AG04450 (cell line): ENCODE data around the gene STAMBP. TPM values are rescaled to one million over a fixed set of nuclear protein-coding genes. Genes with fewer than 3 reads are reported as not detected.

ENCODE experiments used
- CTCF ChIA-PET: fragments of 300-600, 350-600 bp; formaldehyde crosslinking; extraction: SDS; loops from one replicate; lab custom pipeline; 2022; ENCODE audit warnings: antibody characterized with exemption, inconsistent platforms; lab: Charles Lee
- POLR2A ChIA-PET: fragments of 350-600 bp; formaldehyde crosslinking; extraction: SDS; loops from one replicate; lab custom pipeline; 2021; ENCODE audit warnings: antibody characterized with exemption, inconsistent platforms; lab: Yijun Ruan, JAX
- DNase-seq: peaks from one replicate; pipeline ENCODE4 v3.0.0-alpha.2; 2011; ENCODE audit warnings: low read depth, low spot score
- H3K27ac ChIP-seq: one replicate; pipeline ENCODE4 v1.5.1; 2012; ENCODE audit warnings: low read depth, low read length, control low read depth
- H3K27me3 ChIP-seq: one replicate; pipeline ENCODE4 v1.6.0; 2012; ENCODE audit warnings: low read length; ENCODE audit not compliant: control insufficient read depth, insufficient read depth
- H3K4me3 ChIP-seq: 2 replicates; pipeline ENCODE4 v1.5.1; 2011; ENCODE audit warnings: mild to moderate bottlenecking, low read depth, low read length, control low read depth
- H3K9me3 ChIP-seq: 2 replicates; pipeline ENCODE4 v1.5.1; 2012; ENCODE audit warnings: low read length; ENCODE audit not compliant: control insufficient read depth, insufficient read depth
- CTCF ChIP-seq: IDR thresholded peaks from 2 replicates; pipeline ENCODE4 v1.5.1; 2011; ENCODE audit warnings: low read depth, low read length, control low read depth, inconsistent platforms
- polyA plus RNA-seq: library from polyadenylated mRNA; depleted of rRNA; stranded (reverse); fragments of >200 nt; gene quantifications from 2 replicates; pipeline ENCODE4 v1.2.3, GENCODE V29; 2011

The STAMBP gene
- polyA plus RNA-seq, 1 experiment, result 54.5 TPM

GRCh38 chr2:73889206-73889605, 60.4 kb downstream of the STAMBP start:
- Histone ChIP-seq H3K4me3 (no peak overlapping the region), H3K27me3 (no peaks in the 10 kb centered on the region), H3K27ac (no peak overlapping the region), H3K9me3 (no peaks in the 10 kb centered on the region)
- DNase-seq, result no peak
- TF ChIP-seq CTCF, result no peak
- POLR2A ChIA-PET, result no interaction called here
- CTCF ChIA-PET, result no interaction called here

GRCh38 chr2:73890301-73891092, 61.7 kb downstream of the STAMBP start:
- H3K27me3 ChIP-seq, result no peaks in the 10 kb centered on the region
- no peak for DNase-seq
- TF ChIP-seq CTCF, result no peak

GRCh38 chr2:73891276-73891901, 62.6 kb downstream of the STAMBP start:
- TF ChIP-seq CTCF, result no peak
- H3K9me3 ChIP-seq, result no peaks in the 10 kb centered on the region
- no peaks in the 10 kb centered on the region for H3K27me3 ChIP-seq
- CTCF ChIA-PET, result interaction anchor here (2.8 kb wide), 1 partner anchor 65 kb away, joined by 13 read pairs; no protein-coding TSS in a partner anchor
- H3K4me3 ChIP-seq, result no peak overlapping the region
- no peak for DNase-seq
- H3K27ac ChIP-seq, result no peak overlapping the region
- POLR2A ChIA-PET, result interaction anchor here (1.3 kb wide), 1 partner anchor 287 kb away, joined by 4 read pairs; the partner anchor contains the start of gene MOB1A

More at GRCh38 chr2:73890301-73891092, 61.7 kb downstream of the STAMBP start:
- no peaks in the 10 kb centered on the region for H3K9me3 ChIP-seq
- ChIA-PET CTCF (interaction anchor here (2.8 kb wide), 1 partner anchor 64 kb away, joined by 13 read pairs; no protein-coding TSS in a partner anchor), POLR2A (no interaction called here)
- peak overlapping the region; percentile 11 for H3K27ac ChIP-seq
- no peak overlapping the region for H3K4me3 ChIP-seq

GRCh38 chr2:73892631-73893329, 64.0 kb downstream of the STAMBP start, which contains the start of gene ACTG2:
Gene ACTG2 (plus strand): TSS chr2:73893008. CDS start chr2:73901312, 8,304 bp downstream.
- ChIA-PET POLR2A (interaction anchor here (0.6 to 1.5 kb wide), 8 partner anchors 9 to 286 kb away, joined by 3 to 10 read pairs (median 4); partner anchors contain the start of genes DGUOK, MOB1A and STAMBP), CTCF (interaction anchor here (0.8 to 2.8 kb wide), 3 partner anchors 18 to 69 kb away, joined by 3 to 13 read pairs (median 3); no protein-coding TSS in a partner anchor)
- peak within 1 kb of the TSS; percentile 92 for H3K27ac ChIP-seq
- H3K9me3 ChIP-seq, result no peaks in the 10 kb centered on the region
- DNase-seq, result peak; percentile 84
- no peaks in the 10 kb centered on the region for H3K27me3 ChIP-seq
- H3K4me3 ChIP-seq, result peak within 1 kb of the TSS; percentile 70
- no peak for TF ChIP-seq CTCF
